Activated naive CD4-positive, alpha-beta T cell treated with anti-CD3 and anti-CD28 coated beads for 36 hours (primary cell): ENCODE data around the gene DLK1. TPM values are rescaled to one million over a fixed set of nuclear protein-coding genes. Genes with fewer than 3 reads are reported as not detected.

Experiments used
- total RNA-seq, 2 experiments: library from RNA; stranded (reverse); gene quantifications; one replicate each; pipeline ENCODE4 v1.2.3, GENCODE V29; 2021

DLK1 gene
- total RNA-seq, 2 experiments from 2014 or later = not detected

Other genes with a start within 250 kb of the DLK1 start
- 1 to 10 TPM; 5.0 to 5.6 TPM for gene BEGAIN, start 139.5 kb upstream of the DLK1 start, total RNA-seq
- not detected for gene MEG3, start 99.2 kb downstream of the DLK1 start, total RNA-seq
- not detected for gene RTL1, start 176.8 kb downstream of the DLK1 start, total RNA-seq